Kidney (tissue), 14 donors: ENCODE results near the gene HOXD9. TPM values are rescaled to one million over a fixed set of nuclear protein-coding genes. Genes with fewer than 3 reads are reported as not detected.
A peak's percentile ranks its signal among the peaks of the same experiment; 100 is the strongest.

Experiments used
- DNase-seq, 5 donors: peaks; one replicate each; pipeline ENCODE4 v3.0.0-alpha.2; 2013 to 2020
- FAIRE-seq: peaks from 2 replicates; lab custom pipeline; 2012; peaks lifted over from hg19 to GRCh38; lab: Jason Lieb, UNC
- H3K27ac ChIP-seq, 2 donors: one replicate each; pipeline ENCODE4 v1.7.0; 2013; ENCODE audit warnings: low read depth in 2 of 2, low read length in 2 of 2, inconsistent platforms in 1 of 2
- H3K27me3 ChIP-seq: one replicate; pipeline ENCODE4 v1.7.1; 2013; ENCODE audit warnings: low read length, inconsistent platforms; ENCODE audit not compliant: control insufficient read depth, insufficient read depth
- H3K36me3 ChIP-seq, 3 donors: one replicate each; pipeline versions ENCODE4 v1.7.0 to v1.7.1; 2013; ENCODE audit warnings: low read length in 3 of 3, control low read depth in 1 of 3, inconsistent platforms in 1 of 3; ENCODE audit not compliant: insufficient read depth in 3 of 3, control insufficient read depth in 2 of 3
- H3K4me1 ChIP-seq, 3 donors: one replicate each; pipeline versions ENCODE4 v1.7.0 to v1.7.1; 2013; ENCODE audit warnings: low read length in 3 of 3, inconsistent platforms in 1 of 3, low read depth in 1 of 3; ENCODE audit not compliant: control insufficient read depth in 2 of 3, insufficient read depth in 2 of 3
- H3K4me3 ChIP-seq, 3 donors: one replicate each; pipeline versions ENCODE4 v1.7.0 to v1.8.1; 2013; ENCODE audit warnings: low read length in 3 of 3, control low read depth in 1 of 3, inconsistent platforms in 1 of 3
- H3K9ac ChIP-seq, 3 donors: one replicate each; pipeline versions ENCODE4 v1.7.0 to v1.7.1; 2013; ENCODE audit warnings: low read length in 3 of 3, control low read depth in 1 of 3, inconsistent platforms in 1 of 3
- H3K9me3 ChIP-seq, 3 donors: one replicate each; pipeline versions ENCODE4 v1.7.0 to v1.7.1; 2013; ENCODE audit warnings: low read length in 3 of 3, control low read depth in 1 of 3, inconsistent platforms in 1 of 3; ENCODE audit not compliant: control insufficient read depth in 2 of 3, insufficient read depth in 1 of 3
- CTCF ChIP-seq: IDR thresholded peaks from 3 replicates; pipeline ENCODE4 v1.5.1; 2012; ENCODE audit warnings: mild to moderate bottlenecking, moderate library complexity, borderline replicate concordance; ENCODE audit not compliant: insufficient read depth; ENCODE audit errors: extremely low read depth
- intact Hi-C: fragments of 100-400 bp; cut with DNase I; formaldehyde crosslinking; loops from one replicate; pipeline ENCODE4 v1.11.1; 2022
- polyA plus RNA-seq: library from polyadenylated mRNA; stranded (reverse); fragments of 350-450 nt; fragmentation: Illumina TruSeq; extraction: RNeasy Lipid Tissue Mini Kit (QIAGEN cat#74804); gene quantifications from one replicate; pipeline ENCODE4 v1.2.3, GENCODE V29; 2014; ENCODE audit warnings: low read depth, low replicate concordance; ENCODE audit not compliant: insufficient read depth
- total RNA-seq: library from RNA; stranded (reverse); fragmentation: NEBNext Ultra II Directional; extraction: Animal tissue kit (Norgen Biotek cat#: 25700); gene quantifications from one replicate; pipeline ENCODE4 v1.2.1, GENCODE V29; 2021
- donor health status: control.
- donor health status: control.
- donor health status: control.
- donor health status: control.
- donor health status: control.
- donor health status: DM: yes; HTN: yes; CAD: no.
- donor health status: Normal renal cell carcinoma (clear cell type).

The HOXD9 gene
- total and polyA plus RNA-seq, 2 donors from 2014 or later = 36.4 to 36.5 TPM

GRCh38 chr2:176117162-176117822, 5.2 kb upstream of the HOXD9 start:
- no peaks in the 10 kb centered on the region for H3K27me3 ChIP-seq
- TF ChIP-seq CTCF = no peak
- H3K4me1 ChIP-seq = peaks cover 0 to 15% (median 2%) of the 10 kb centered on the region in 3 donors
- DNase-seq = peak in 1 of 5 donors; percentile 76
- no peaks in the 10 kb centered on the region for H3K9me3 ChIP-seq
- H3K36me3 ChIP-seq = peaks cover 0 to 8% (median 0%) of the 10 kb centered on the region in 3 donors
- intact Hi-C loops = no loop called here
- H3K9ac ChIP-seq = peak overlapping the region; percentile 9 to 97 (median 59)
- H3K4me3 ChIP-seq = peak overlapping the region; percentile 62 to 89 (median 69)
- no peak for FAIRE-seq
- H3K27ac ChIP-seq = peak overlapping the region; percentile 93 to 94

DNA sequence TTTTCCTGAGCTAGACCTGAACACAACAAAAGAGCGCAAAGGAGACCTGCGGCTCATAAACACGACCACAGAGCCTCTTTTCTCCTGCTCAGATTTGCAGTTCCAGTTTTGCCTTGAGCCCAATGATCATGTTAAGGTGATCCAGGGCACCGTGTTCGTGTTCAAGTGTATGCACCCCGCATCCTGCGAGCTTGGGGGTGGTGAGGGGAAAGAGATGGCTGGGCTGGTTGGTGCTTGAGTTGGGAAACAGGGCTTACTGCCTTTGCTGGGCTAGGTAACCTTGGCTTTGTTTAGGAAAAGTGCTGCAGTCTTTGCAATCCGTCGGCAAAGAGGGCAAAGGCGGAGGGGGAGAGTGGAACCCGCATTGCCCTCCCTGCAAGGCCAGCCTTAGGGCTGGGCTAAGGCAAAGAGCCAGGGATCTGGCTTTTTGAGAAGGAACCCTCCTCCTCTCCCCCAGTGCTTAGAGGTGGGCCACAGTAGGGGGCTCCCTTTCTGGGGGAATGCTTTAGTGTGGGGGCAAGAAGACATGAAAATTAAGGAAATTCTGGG, 4.6 kb upstream of the HOXD9 start:
- intact Hi-C loops = no loop called here
- TF ChIP-seq CTCF = no peak

DNA sequence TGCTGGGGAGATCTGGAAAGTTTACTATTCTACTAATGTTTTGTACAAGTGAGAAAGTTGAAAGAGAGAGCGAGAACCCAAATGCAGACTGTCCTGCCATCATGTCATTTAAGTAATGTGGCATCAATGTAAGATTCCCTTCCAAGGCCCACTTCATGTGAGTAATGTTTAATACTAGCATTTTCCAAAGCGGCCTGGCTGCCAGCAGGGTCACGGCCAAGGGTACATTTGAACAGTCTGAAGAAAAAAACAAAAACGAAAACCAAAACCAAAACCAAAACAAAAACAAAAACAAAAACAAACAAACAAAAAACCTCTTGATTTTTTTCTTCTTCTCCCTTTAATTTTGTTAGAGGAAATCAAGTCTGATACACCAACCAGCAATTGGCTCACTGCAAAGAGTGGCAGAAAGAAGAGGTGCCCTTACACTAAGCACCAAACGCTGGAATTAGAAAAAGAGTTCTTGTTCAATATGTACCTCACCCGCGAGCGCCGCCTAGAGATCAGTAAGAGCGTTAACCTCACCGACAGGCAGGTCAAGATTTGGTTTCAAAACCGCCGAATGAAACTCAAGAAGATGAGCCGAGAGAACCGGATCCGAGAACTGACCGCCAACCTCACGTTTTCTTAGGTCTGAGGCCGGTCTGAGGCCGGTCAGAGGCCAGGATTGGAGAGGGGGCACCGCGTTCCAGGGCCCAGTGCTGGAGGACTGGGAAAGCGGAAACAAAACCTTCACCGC, 3.7 kb upstream of the HOXD9 start:
- TF ChIP-seq CTCF = peak; percentile 56
- FAIRE-seq (no peak), DNase-seq (peak; percentile 90 to 97 (median 91))
- Histone ChIP-seq H3K9ac (peak overlapping the region; percentile 59 to 97 (median 62)), H3K4me1 (peaks cover 0 to 15% (median 2%) of the 10 kb centered on the region in 3 donors), H3K9me3 (no peaks in the 10 kb centered on the region), H3K36me3 (peaks cover 0 to 8% (median 0%) of the 10 kb centered on the region in 3 donors), H3K27ac (peak overlapping the region; percentile 93 to 94), H3K27me3 (no peaks in the 10 kb centered on the region), H3K4me3 (peak overlapping the region; percentile 62 to 89 (median 69))
- intact Hi-C loops = no loop called here

More for the DNA sequence above, 4.6 kb upstream of the HOXD9 start:
- Histone ChIP-seq H3K27ac (peak overlapping the region; percentile 93 to 94), H3K9me3 (no peaks in the 10 kb centered on the region), H3K36me3 (peaks cover 0 to 8% (median 0%) of the 10 kb centered on the region in 3 donors), H3K4me1 (peaks cover 0 to 15% (median 2%) of the 10 kb centered on the region in 3 donors), H3K9ac (peak overlapping the region; percentile 59 to 97 (median 62)), H3K27me3 (no peaks in the 10 kb centered on the region), H3K4me3 (peak overlapping the region; percentile 62 to 89 (median 69))
- FAIRE-seq (no peak), DNase-seq (peak in 1 of 5 donors; percentile 33)
